Measurements from ENCODE around the gene AKT1. TPM values are rescaled to one million over a fixed set of nuclear protein-coding genes. Genes with fewer than 3 reads are reported as not detected.

AKT1 gene
- total RNA-seq, 1 experiment from 2014 or later: 118 TPM

- Mint-ChIP-seq H3K36me3 (ENCODE audit: insufficient read depth, unreplicated experiment) (peaks cover 30% of the 10 kb centered on the region), H3K27ac (ENCODE audit: unreplicated experiment) (no peak overlapping the region), H3K27me3 (ENCODE audit: unreplicated experiment) (peaks cover 27% of the 10 kb centered on the region), H3K4me3 (ENCODE audit: low read depth, unreplicated experiment) (peak overlapping the region; percentile 76), H3K4me1 (ENCODE audit: low read depth, unreplicated experiment) (peaks cover 9% of the 10 kb centered on the region), H3K9me3 (ENCODE audit: low read depth, unreplicated experiment) (peaks cover 7% of the 10 kb centered on the region)
- TF ChIP-seq CTCF (IDR thresholded peaks at IDR 0.05; ENCODE audit: unreplicated experiment): no peak
- CTCF ChIA-PET: no interaction called here
- DNase-seq: no peak
- intact Hi-C loops (cut with micrococcal nuclease; ENCODE audit: unreplicated experiment): no loop called here
- BruUV-seq (replicated peaks): no TSS peak
Observed at GRCh38 chr14:104824353-104824997, 28.9 kb upstream of the AKT1 start.

GRCh38 chr14:104822821-104823615, 27.5 kb upstream of the AKT1 start:
- H3K27ac Mint-ChIP-seq (ENCODE audit: unreplicated experiment): no peak overlapping the region
- CTCF ChIA-PET: no interaction called here
- peaks cover 30% of the 10 kb centered on the region for H3K36me3 Mint-ChIP-seq (ENCODE audit: insufficient read depth, unreplicated experiment)
- intact Hi-C loops (cut with micrococcal nuclease; ENCODE audit: unreplicated experiment): no loop called here
- no TSS peak for BruUV-seq (replicated peaks)
- H3K4me1 Mint-ChIP-seq (ENCODE audit: low read depth, unreplicated experiment): peaks cover 9% of the 10 kb centered on the region
- no peak overlapping the region for H3K4me3 Mint-ChIP-seq (ENCODE audit: low read depth, unreplicated experiment)
- TF ChIP-seq CTCF (IDR thresholded peaks at IDR 0.05; ENCODE audit: unreplicated experiment): no peak
- peaks cover 27% of the 10 kb centered on the region for H3K27me3 Mint-ChIP-seq (ENCODE audit: unreplicated experiment)
- peaks cover 7% of the 10 kb centered on the region for H3K9me3 Mint-ChIP-seq (ENCODE audit: low read depth, unreplicated experiment)
- DNase-seq: no peak

GRCh38 chr14:104821971-104822608, 26.5 kb upstream of the AKT1 start:
- peaks cover 7% of the 10 kb centered on the region for H3K9me3 Mint-ChIP-seq (ENCODE audit: low read depth, unreplicated experiment)
- intact Hi-C loops (cut with micrococcal nuclease; ENCODE audit: unreplicated experiment): no loop called here
- TF ChIP-seq CTCF (IDR thresholded peaks at IDR 0.05; ENCODE audit: unreplicated experiment): no peak
- no peak for DNase-seq
- CTCF ChIA-PET: no interaction called here
- peaks cover 9% of the 10 kb centered on the region for H3K4me1 Mint-ChIP-seq (ENCODE audit: low read depth, unreplicated experiment)
- peaks cover 27% of the 10 kb centered on the region for H3K27me3 Mint-ChIP-seq (ENCODE audit: unreplicated experiment)
- no peak overlapping the region for H3K4me3 Mint-ChIP-seq (ENCODE audit: low read depth, unreplicated experiment)
- H3K36me3 Mint-ChIP-seq (ENCODE audit: insufficient read depth, unreplicated experiment): peaks cover 26% of the 10 kb centered on the region
- BruUV-seq (replicated peaks): no TSS peak
- no peak overlapping the region for H3K27ac Mint-ChIP-seq (ENCODE audit: unreplicated experiment)

GRCh38 chr14:104821229-104821945, 25.8 kb upstream of the AKT1 start:
- peaks cover 27% of the 10 kb centered on the region for H3K27me3 Mint-ChIP-seq (ENCODE audit: unreplicated experiment)
- no TSS peak for BruUV-seq (replicated peaks)
- TF ChIP-seq CTCF (IDR thresholded peaks at IDR 0.05; ENCODE audit: unreplicated experiment): no peak
- H3K36me3 Mint-ChIP-seq (ENCODE audit: insufficient read depth, unreplicated experiment): peaks cover 27% of the 10 kb centered on the region
- no peak overlapping the region for H3K4me3 Mint-ChIP-seq (ENCODE audit: low read depth, unreplicated experiment)
- H3K9me3 Mint-ChIP-seq (ENCODE audit: low read depth, unreplicated experiment): peaks cover 7% of the 10 kb centered on the region
- CTCF ChIA-PET: interaction anchor here (0.7 to 1.0 kb wide), 2 partner anchors 53 to 85 kb away, joined by 3 to 9 read pairs; no protein-coding TSS in a partner anchor
- peaks cover 9% of the 10 kb centered on the region for H3K4me1 Mint-ChIP-seq (ENCODE audit: low read depth, unreplicated experiment)
- no peak overlapping the region for H3K27ac Mint-ChIP-seq (ENCODE audit: unreplicated experiment)
- no peak for DNase-seq
- intact Hi-C loops (cut with micrococcal nuclease; ENCODE audit: unreplicated experiment): no loop called here
